ENCODE data around the gene LRRC7.

Gene LRRC7

DNA sequence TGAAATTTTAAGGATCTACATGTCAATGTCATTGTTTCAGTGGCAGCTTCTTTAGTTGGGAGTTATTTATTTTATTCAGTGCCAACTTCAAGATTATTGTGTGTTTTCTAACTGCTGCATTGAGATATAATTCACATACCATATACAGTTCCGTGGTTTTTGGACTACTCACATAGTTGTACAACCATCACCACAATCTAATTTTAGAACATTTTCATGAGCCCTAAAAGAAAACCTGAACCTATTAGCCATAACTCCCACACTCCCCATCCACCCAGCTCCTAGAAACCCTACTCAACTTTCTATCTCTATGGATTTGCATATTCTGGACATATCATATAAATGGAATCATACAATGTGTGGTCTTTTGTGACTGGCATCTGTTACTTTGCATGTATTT lies 417.7 kb downstream of the LRRC7 start:
- Histone ChIP-seq H2BK12ac (ENCODE audit: low read length) (no peak overlapping the region), H3K9me3 (replicated peaks in 1 of 2; ENCODE audit: control insufficient read depth in 2 of 2, insufficient read depth in 1 of 2, low read depth in 1 of 2, low read length in 2 of 2) (no peaks in the 10 kb centered on the region), H3K4me3 (ENCODE audit: low read length in 2 of 2) (no peak overlapping the region), H3K27ac (replicated peaks; ENCODE audit: low read length) (no peak overlapping the region), H2BK120ac (ENCODE audit: low read depth, low read length) (no peak overlapping the region), H3K4me1 (ENCODE audit: control insufficient read depth in 2 of 2, insufficient read depth in 1 of 2, low read depth in 1 of 2, low read length in 2 of 2) (no peaks in the 10 kb centered on the region), H2AFZ (ENCODE audit: low read length) (no peak overlapping the region), H3K18ac (ENCODE audit: low read length) (no peak overlapping the region), H3K9ac (ENCODE audit: low read depth, low read length, poor library complexity) (no peak overlapping the region), H3K4me2 (ENCODE audit: insufficient read depth, low read length, poor library complexity, severe bottlenecking) (no peak overlapping the region), H3K27me3 (ENCODE audit: control insufficient read depth in 3 of 3, insufficient read depth in 3 of 3, low read depth in 1 of 3, low read length in 3 of 3) (no peaks in the 10 kb centered on the region), H2AK5ac (ENCODE audit: low read depth, low read length) (no peak overlapping the region), H3K23ac (ENCODE audit: low read depth, low read length, poor library complexity) (no peak overlapping the region), H4K8ac (ENCODE audit: low read depth, low read length) (no peak overlapping the region), H3K79me1 (ENCODE audit: low read depth, low read length) (no peaks in the 10 kb centered on the region), H2BK5ac (ENCODE audit: low read length) (no peak overlapping the region), H4K91ac (ENCODE audit: low read depth, low read length, poor library complexity) (no peak overlapping the region), H3K36me3 (replicated peaks in 1 of 2; ENCODE audit: control insufficient read depth in 2 of 2, insufficient read depth in 2 of 2, low read length in 2 of 2) (no peaks in the 10 kb centered on the region), H2BK15ac (ENCODE audit: low read length) (no peak overlapping the region), H3K14ac (ENCODE audit: low read length) (no peak overlapping the region), H3K4ac (ENCODE audit: low read length) (no peak overlapping the region)
- DNase-seq (ENCODE audit: low spot score): no peak
- no CpG with 5 or more reads among the region's 1 CpG for WGBS, 2 donors (ENCODE audit: extremely low coverage in 2 of 2, insufficient read length in 2 of 2, insufficient replicate concordance in 1 of 2)

DNA sequence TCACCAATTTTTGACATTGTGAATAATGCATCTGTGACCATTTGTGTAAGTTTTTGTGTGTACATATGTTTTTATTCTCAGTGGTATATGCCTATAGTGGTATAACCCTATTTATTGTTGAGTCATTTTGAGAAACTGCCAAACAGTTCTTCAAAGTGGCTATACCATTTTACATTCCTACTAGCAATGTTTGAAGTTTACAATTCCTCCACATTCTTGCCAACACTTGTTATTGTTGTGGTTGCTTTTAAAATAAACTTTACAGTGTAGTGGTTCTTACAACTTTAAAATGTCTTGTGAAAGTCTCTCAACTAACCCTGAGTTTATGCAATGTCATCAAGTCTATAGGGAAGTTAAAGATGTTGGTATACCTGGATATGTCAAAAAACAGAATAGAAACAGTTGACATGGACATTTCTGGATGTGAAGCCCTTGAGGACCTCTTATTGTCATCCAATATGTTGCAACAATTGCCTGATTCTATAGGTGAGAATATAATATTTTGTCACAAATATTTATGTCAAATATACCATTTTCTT lies 418.2 kb downstream of the LRRC7 start:
- Histone ChIP-seq H2AK5ac (ENCODE audit: low read depth, low read length) (no peak overlapping the region), H3K9me3 (replicated peaks in 1 of 2; ENCODE audit: control insufficient read depth in 2 of 2, insufficient read depth in 1 of 2, low read depth in 1 of 2, low read length in 2 of 2) (no peaks in the 10 kb centered on the region)
- no peak for DNase-seq (ENCODE audit: low spot score)

DNA sequence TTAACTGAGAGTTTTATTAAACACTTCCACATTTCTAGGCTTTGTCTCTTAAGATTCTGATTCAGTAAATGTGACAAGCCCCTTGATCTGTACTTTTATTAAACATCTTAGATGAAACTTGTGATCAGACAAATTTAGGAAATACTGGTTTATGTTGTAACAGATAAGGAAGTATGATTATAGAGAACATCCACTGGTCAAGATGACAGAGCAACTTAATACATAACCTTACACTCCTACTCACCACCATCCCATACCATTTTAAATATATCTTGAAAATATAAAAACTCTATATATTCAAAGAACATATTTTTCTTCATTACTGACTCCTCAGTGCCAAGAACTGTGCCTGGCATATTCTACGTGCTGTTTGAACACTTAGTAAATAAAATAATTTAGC lies 420.2 kb downstream of the LRRC7 start:
- no peaks in the 10 kb centered on the region for H3K27me3 ChIP-seq (ENCODE audit: control insufficient read depth in 3 of 3, insufficient read depth in 3 of 3, low read depth in 1 of 3, low read length in 3 of 3)
- H2BK15ac ChIP-seq (ENCODE audit: low read length): no peak overlapping the region
- H3K4me2 ChIP-seq (ENCODE audit: insufficient read depth, low read length, poor library complexity, severe bottlenecking): no peak overlapping the region
- H4K8ac ChIP-seq (ENCODE audit: low read depth, low read length): no peak overlapping the region
- no peak overlapping the region for H3K9ac ChIP-seq (ENCODE audit: low read depth, low read length, poor library complexity)
- no peaks in the 10 kb centered on the region for H3K4me1 ChIP-seq (ENCODE audit: control insufficient read depth in 2 of 2, insufficient read depth in 1 of 2, low read depth in 1 of 2, low read length in 2 of 2)
- no peak overlapping the region for H2AK5ac ChIP-seq (ENCODE audit: low read depth, low read length)
- H2BK120ac ChIP-seq (ENCODE audit: low read depth, low read length): no peak overlapping the region
- no peak overlapping the region for H3K14ac ChIP-seq (ENCODE audit: low read length)
- WGBS, 2 donors (ENCODE audit: extremely low coverage in 2 of 2, insufficient read length in 2 of 2, insufficient replicate concordance in 1 of 2): no CpG with 5 or more reads among the region's 1 CpG
- no peak overlapping the region for H2AFZ ChIP-seq (ENCODE audit: low read length)
- no peak overlapping the region for H3K23ac ChIP-seq (ENCODE audit: low read depth, low read length, poor library complexity)
- H3K4me3 ChIP-seq (ENCODE audit: low read length in 2 of 2): no peak overlapping the region
- H3K4ac ChIP-seq (ENCODE audit: low read length): no peak overlapping the region
- H4K91ac ChIP-seq (ENCODE audit: low read depth, low read length, poor library complexity): no peak overlapping the region
- no peak overlapping the region for H2BK5ac ChIP-seq (ENCODE audit: low read length)
- no peak overlapping the region for H3K27ac ChIP-seq (replicated peaks; ENCODE audit: low read length)
- H3K36me3 ChIP-seq (replicated peaks in 1 of 2; ENCODE audit: control insufficient read depth in 2 of 2, insufficient read depth in 2 of 2, low read length in 2 of 2): no peaks in the 10 kb centered on the region
- H3K79me1 ChIP-seq (ENCODE audit: low read depth, low read length): no peaks in the 10 kb centered on the region
- no peak overlapping the region for H3K18ac ChIP-seq (ENCODE audit: low read length)
- H3K9me3 ChIP-seq (replicated peaks in 1 of 2; ENCODE audit: control insufficient read depth in 2 of 2, insufficient read depth in 1 of 2, low read depth in 1 of 2, low read length in 2 of 2): no peaks in the 10 kb centered on the region
- DNase-seq (ENCODE audit: low spot score): no peak
- no peak overlapping the region for H2BK12ac ChIP-seq (ENCODE audit: low read length)

More for the DNA sequence above, 418.2 kb downstream of the LRRC7 start:
- no peak overlapping the region for H4K91ac ChIP-seq (ENCODE audit: low read depth, low read length, poor library complexity)
- H2AFZ ChIP-seq (ENCODE audit: low read length): no peak overlapping the region
- no peak overlapping the region for H3K4ac ChIP-seq (ENCODE audit: low read length)
- H3K27me3 ChIP-seq (ENCODE audit: control insufficient read depth in 3 of 3, insufficient read depth in 3 of 3, low read depth in 1 of 3, low read length in 3 of 3): no peaks in the 10 kb centered on the region
- H3K18ac ChIP-seq (ENCODE audit: low read length): no peak overlapping the region
- no peak overlapping the region for H2BK12ac ChIP-seq (ENCODE audit: low read length)
- H3K9ac ChIP-seq (ENCODE audit: low read depth, low read length, poor library complexity): no peak overlapping the region
- no peaks in the 10 kb centered on the region for H3K4me1 ChIP-seq (ENCODE audit: control insufficient read depth in 2 of 2, insufficient read depth in 1 of 2, low read depth in 1 of 2, low read length in 2 of 2)
- H3K4me3 ChIP-seq (ENCODE audit: low read length in 2 of 2): no peak overlapping the region
- H2BK15ac ChIP-seq (ENCODE audit: low read length): no peak overlapping the region
- H2BK120ac ChIP-seq (ENCODE audit: low read depth, low read length): no peak overlapping the region
- no peak overlapping the region for H3K4me2 ChIP-seq (ENCODE audit: insufficient read depth, low read length, poor library complexity, severe bottlenecking)
- H2BK5ac ChIP-seq (ENCODE audit: low read length): no peak overlapping the region
- H3K79me1 ChIP-seq (ENCODE audit: low read depth, low read length): no peaks in the 10 kb centered on the region
- H3K36me3 ChIP-seq (replicated peaks in 1 of 2; ENCODE audit: control insufficient read depth in 2 of 2, insufficient read depth in 2 of 2, low read length in 2 of 2): no peaks in the 10 kb centered on the region
- H3K14ac ChIP-seq (ENCODE audit: low read length): no peak overlapping the region
- no peak overlapping the region for H4K8ac ChIP-seq (ENCODE audit: low read depth, low read length)
- no peak overlapping the region for H3K27ac ChIP-seq (replicated peaks; ENCODE audit: low read length)
- H3K23ac ChIP-seq (ENCODE audit: low read depth, low read length, poor library complexity): no peak overlapping the region

DNA sequence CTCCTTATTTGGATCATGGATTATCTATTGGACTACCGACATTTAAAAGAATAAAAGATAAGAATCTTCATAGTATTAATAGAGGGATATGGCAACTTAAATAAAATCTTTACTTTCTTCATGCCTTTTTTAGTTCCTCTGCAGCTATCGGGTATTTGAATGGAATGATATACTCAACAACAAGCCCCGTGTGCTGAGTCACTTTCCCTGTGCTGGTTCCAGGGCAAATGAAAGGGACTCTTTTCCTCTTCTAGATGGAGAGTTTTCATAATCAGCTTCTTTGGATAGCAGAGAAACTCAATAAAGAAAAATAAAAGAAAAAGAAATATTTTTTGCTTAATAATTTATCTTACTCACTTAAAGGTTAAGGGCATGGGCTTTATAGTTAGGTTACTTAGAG lies 423.9 kb downstream of the LRRC7 start:
- H2BK12ac ChIP-seq (ENCODE audit: low read length): no peak overlapping the region
- no peaks in the 10 kb centered on the region for H3K4me1 ChIP-seq (ENCODE audit: control insufficient read depth in 2 of 2, insufficient read depth in 1 of 2, low read depth in 1 of 2, low read length in 2 of 2)
- no peak overlapping the region for H3K27ac ChIP-seq (replicated peaks; ENCODE audit: low read length)

More for the DNA sequence above, 423.9 kb downstream of the LRRC7 start:
- Histone ChIP-seq H2BK5ac (ENCODE audit: low read length) (no peak overlapping the region), H3K14ac (ENCODE audit: low read length) (no peak overlapping the region), H3K4me3 (ENCODE audit: low read length in 2 of 2) (no peak overlapping the region), H2AFZ (ENCODE audit: low read length) (no peak overlapping the region), H3K23ac (ENCODE audit: low read depth, low read length, poor library complexity) (no peak overlapping the region), H3K4me2 (ENCODE audit: insufficient read depth, low read length, poor library complexity, severe bottlenecking) (no peak overlapping the region), H2BK15ac (ENCODE audit: low read length) (no peak overlapping the region), H4K8ac (ENCODE audit: low read depth, low read length) (no peak overlapping the region), H3K9me3 (replicated peaks in 1 of 2; ENCODE audit: control insufficient read depth in 2 of 2, insufficient read depth in 1 of 2, low read depth in 1 of 2, low read length in 2 of 2) (no peaks in the 10 kb centered on the region), H3K9ac (ENCODE audit: low read depth, low read length, poor library complexity) (no peak overlapping the region), H3K27me3 (ENCODE audit: control insufficient read depth in 3 of 3, insufficient read depth in 3 of 3, low read depth in 1 of 3, low read length in 3 of 3) (no peaks in the 10 kb centered on the region), H3K36me3 (replicated peaks in 1 of 2; ENCODE audit: control insufficient read depth in 2 of 2, insufficient read depth in 2 of 2, low read length in 2 of 2) (no peaks in the 10 kb centered on the region), H2AK5ac (ENCODE audit: low read depth, low read length) (no peak overlapping the region), H3K4ac (ENCODE audit: low read length) (no peak overlapping the region), H3K79me1 (ENCODE audit: low read depth, low read length) (no peaks in the 10 kb centered on the region), H3K18ac (ENCODE audit: low read length) (no peak overlapping the region), H2BK120ac (ENCODE audit: low read depth, low read length) (no peak overlapping the region), H4K91ac (ENCODE audit: low read depth, low read length, poor library complexity) (no peak overlapping the region)
- DNase-seq (ENCODE audit: low spot score): no peak
- WGBS, 2 donors (ENCODE audit: extremely low coverage in 2 of 2, insufficient read length in 2 of 2, insufficient replicate concordance in 1 of 2): no CpG with 5 or more reads among the region's 3 CpGs

Data from neuronal stem cell (in vitro differentiated cells).